Cardiac muscle cell (in vitro differentiated cells and primary cell): ENCODE data around the gene CASP6. TPM values are rescaled to one million over a fixed set of nuclear protein-coding genes. Genes with fewer than 3 reads are reported as not detected.

ENCODE experiments used
- DNase-seq, 2 donors: peaks; one replicate each; pipeline versions ENCODE4 v3.0.0 to v3.0.0-alpha.2; 2010 to 2017; ENCODE audit warnings: low read depth in 1 of 2, low spot score in 1 of 2
- H3K27ac ChIP-seq: fragments of 200-600 bp; sonication (generic); 2 replicates; pipeline ENCODE4 v1.5.1; 2016
- H3K27me3 ChIP-seq: fragments of 200-600 bp; sonication (generic); 2 replicates; pipeline ENCODE4 v1.6.0; 2016; ENCODE audit warnings: control low read depth
- H3K36me3 ChIP-seq: fragments of 200-600 bp; sonication (generic); 2 replicates; pipeline ENCODE4 v1.5.1; 2016; ENCODE audit warnings: control low read depth
- H3K4me1 ChIP-seq: fragments of 200-600 bp; sonication (generic); 2 replicates; pipeline ENCODE4 v1.8.1; 2017; ENCODE audit warnings: low read depth, mild to moderate bottlenecking, mixed run types
- H3K4me3 ChIP-seq: fragments of 200-600 bp; sonication (generic); 2 replicates; pipeline ENCODE4 v1.5.1; 2016; ENCODE audit warnings: mild to moderate bottlenecking
- H3K9me3 ChIP-seq: fragments of 200-600 bp; sonication (generic); 2 replicates; pipeline ENCODE4 v1.5.1; 2017; ENCODE audit warnings: low read depth, mild to moderate bottlenecking, control low read depth
- polyA plus RNA-seq: library from polyadenylated mRNA; unstranded; fragments of >200 nt; fragmentation: Nextera tagmentation; extraction: Ambion mirVana; gene quantifications from 2 replicates; pipeline ENCODE4 v1.2.1, GENCODE V29; 2016
- total RNA-seq: library from RNA; depleted of rRNA; stranded (reverse); fragments of >200 nt; gene quantifications from 2 replicates; pipeline ENCODE4 v1.2.3, GENCODE V29; 2016
- TF ChIP-seq, protein P1 (sequence below): IDR thresholded peaks from 2 replicates; pipeline ENCODE4 v1.5.1; 2012; ENCODE audit warnings: low read depth, mild to moderate bottlenecking, low read length

Gene CASP6
- total and polyA plus RNA-seq, 2 experiments from 2014 or later, result 28.9 to 45.6 TPM

DNA sequence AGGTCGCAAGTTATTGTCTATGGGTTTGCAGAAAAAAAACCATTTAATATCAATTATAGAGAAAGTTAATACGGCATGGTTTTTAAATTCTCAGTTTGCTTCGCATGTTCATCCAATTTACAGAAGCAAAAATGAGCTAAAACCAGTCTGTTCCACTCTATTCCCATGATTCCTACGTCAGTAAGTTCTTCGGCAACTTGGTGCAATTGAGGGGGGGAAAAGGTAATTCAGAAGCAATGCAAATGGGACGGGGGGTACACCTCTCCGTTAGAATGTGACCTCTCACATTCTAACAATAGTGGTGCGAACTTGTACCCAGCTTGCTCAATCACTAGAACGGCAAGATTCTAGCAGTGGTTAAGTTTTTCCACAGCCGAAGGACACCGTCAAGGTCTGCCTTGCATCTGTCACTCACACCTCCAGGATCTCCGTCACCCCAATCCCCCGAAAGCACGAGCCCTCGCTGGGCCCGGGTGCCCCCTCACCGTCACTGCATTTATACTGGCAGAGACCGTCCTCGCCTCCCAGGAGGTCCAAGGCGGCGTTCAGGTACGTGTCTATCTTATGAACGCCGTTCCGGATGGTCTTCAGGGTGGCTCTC lies 26.0 kb upstream of the CASP6 start:
- no peaks in the 10 kb centered on the region for H3K27me3 ChIP-seq
- no peaks in the 10 kb centered on the region for H3K9me3 ChIP-seq
- TF ChIP-seq, protein P1, sequence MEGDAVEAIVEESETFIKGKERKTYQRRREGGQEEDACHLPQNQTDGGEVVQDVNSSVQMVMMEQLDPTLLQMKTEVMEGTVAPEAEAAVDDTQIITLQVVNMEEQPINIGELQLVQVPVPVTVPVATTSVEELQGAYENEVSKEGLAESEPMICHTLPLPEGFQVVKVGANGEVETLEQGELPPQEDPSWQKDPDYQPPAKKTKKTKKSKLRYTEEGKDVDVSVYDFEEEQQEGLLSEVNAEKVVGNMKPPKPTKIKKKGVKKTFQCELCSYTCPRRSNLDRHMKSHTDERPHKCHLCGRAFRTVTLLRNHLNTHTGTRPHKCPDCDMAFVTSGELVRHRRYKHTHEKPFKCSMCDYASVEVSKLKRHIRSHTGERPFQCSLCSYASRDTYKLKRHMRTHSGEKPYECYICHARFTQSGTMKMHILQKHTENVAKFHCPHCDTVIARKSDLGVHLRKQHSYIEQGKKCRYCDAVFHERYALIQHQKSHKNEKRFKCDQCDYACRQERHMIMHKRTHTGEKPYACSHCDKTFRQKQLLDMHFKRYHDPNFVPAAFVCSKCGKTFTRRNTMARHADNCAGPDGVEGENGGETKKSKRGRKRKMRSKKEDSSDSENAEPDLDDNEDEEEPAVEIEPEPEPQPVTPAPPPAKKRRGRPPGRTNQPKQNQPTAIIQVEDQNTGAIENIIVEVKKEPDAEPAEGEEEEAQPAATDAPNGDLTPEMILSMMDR, result no peak
- H3K36me3 ChIP-seq, result no peaks in the 10 kb centered on the region
- H3K4me3 ChIP-seq, result peak overlapping the region; percentile 57
- H3K27ac ChIP-seq, result peak overlapping the region; percentile 36
- H3K4me1 ChIP-seq, result peaks cover 4% of the 10 kb centered on the region
- peak; percentile 13 to 32 for DNase-seq

DNA sequence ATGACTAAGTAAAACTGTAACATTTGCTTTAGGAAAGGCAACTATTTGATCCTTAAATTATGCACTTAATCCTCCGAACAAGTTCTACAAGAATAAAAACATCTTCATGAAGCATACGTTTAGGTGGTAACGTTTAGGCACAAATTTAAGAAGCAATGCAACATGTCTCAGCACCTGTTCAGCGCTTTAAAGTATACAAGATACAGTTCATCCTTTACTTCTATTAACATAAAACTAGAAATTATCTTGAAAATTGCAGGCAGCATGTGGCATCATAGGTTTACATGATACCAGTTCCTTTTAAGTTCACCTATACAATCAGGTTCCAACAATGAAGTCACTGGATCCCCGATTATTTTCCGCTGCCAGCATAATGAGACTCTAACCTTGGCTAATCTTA lies 25.1 kb upstream of the CASP6 start:
- TF ChIP-seq, protein P1, result no peak
- Histone ChIP-seq H3K27me3 (no peaks in the 10 kb centered on the region), H3K27ac (no peak overlapping the region), H3K9me3 (no peaks in the 10 kb centered on the region), H3K4me3 (peak overlapping the region; percentile 57), H3K36me3 (no peaks in the 10 kb centered on the region), H3K4me1 (peaks cover 4% of the 10 kb centered on the region)
- no peak for DNase-seq

DNA sequence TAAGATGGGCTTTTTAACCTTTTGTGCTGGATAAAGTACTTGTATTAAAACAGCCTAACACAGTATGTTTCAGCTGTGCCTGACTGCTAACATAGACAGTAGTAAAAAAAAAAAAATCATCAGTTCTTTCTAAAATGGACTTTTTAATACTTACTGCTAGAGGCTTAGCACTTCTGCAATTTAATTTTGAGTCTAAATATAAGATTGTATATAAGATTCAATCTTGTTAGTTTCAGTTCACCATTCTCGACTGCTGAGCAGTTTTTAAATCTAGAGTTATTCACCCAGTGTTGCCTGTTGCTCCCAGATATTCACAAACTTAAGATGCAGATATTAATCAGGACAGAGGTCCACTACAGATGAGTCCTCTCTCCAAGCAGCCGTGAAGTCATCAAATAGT lies 19.9 kb upstream of the CASP6 start:
- DNase-seq, result no peak
- Histone ChIP-seq H3K9me3 (no peaks in the 10 kb centered on the region), H3K27me3 (no peaks in the 10 kb centered on the region), H3K4me1 (peaks cover 4% of the 10 kb centered on the region), H3K4me3 (no peak overlapping the region), H3K27ac (no peak overlapping the region), H3K36me3 (no peaks in the 10 kb centered on the region)
- TF ChIP-seq, protein P1, result no peak

DNA sequence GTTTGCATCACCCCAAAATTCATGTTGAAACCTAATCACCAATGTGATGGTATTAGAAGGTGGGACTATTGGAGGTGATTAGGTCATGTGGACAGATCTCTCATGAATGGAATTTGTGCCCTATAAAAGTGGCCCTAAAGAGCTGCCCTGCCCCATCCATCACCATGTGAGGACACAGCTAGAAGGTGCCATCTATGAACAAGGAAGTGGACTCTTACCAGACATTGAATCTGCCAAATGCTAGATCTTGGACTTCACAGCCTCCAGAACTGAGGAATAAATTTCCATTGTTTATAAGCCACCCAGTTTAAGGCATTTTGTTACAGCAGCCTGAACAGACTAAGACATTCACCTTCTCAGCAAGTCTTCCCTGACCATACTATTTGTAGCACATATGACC lies 19.1 kb upstream of the CASP6 start:
- Histone ChIP-seq H3K4me1 (no peaks in the 10 kb centered on the region), H3K4me3 (no peak overlapping the region), H3K36me3 (no peaks in the 10 kb centered on the region), H3K9me3 (no peaks in the 10 kb centered on the region), H3K27ac (no peak overlapping the region), H3K27me3 (no peaks in the 10 kb centered on the region)
- TF ChIP-seq, protein P1, result no peak
- DNase-seq, result no peak

DNA sequence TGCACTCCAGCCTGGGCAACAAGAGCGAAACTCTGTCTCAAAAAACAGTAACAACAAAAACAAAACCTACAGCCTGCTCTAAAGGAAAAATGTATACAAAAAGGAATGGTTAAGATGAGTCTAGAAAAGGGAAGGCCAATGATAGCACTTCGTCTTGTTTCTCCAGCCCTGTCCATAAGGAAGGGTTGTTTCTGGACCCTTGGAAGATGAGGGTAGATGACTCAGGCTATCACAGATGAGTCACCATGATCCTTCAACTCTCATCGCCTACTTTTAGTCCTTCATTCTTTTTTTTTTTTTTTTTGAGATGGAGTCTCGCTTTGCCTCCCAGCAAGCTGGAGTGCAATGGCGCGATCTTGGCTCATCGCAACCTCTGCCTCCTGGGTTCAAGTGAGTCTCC lies 17.8 kb upstream of the CASP6 start:
- H3K27ac ChIP-seq, result no peak overlapping the region
- no peaks in the 10 kb centered on the region for H3K27me3 ChIP-seq
- no peaks in the 10 kb centered on the region for H3K9me3 ChIP-seq
- DNase-seq, result peak in 1 of 2 donors; percentile 21
- H3K4me3 ChIP-seq, result no peak overlapping the region
- H3K36me3 ChIP-seq, result no peaks in the 10 kb centered on the region
- H3K4me1 ChIP-seq, result no peaks in the 10 kb centered on the region
- TF ChIP-seq, protein P1, result no peak

DNA sequence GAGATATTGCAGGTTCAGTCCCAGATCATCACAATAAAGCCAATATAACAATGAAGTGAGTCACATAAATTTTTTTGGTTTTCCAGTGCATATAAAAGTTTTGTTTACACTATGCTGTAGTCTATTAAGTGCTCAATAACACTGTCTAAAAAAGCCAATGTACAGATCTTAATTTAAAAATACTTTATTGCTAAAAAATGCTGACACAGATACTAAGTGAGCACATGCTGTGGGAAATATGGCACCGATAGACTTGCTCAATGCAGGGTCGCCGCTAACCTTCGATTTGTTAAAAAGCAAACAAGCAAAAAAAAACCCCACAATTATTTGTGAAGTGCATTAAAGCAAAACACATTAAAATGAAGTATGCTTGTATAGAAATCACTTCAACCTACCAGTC lies 16.4 kb upstream of the CASP6 start:
- TF ChIP-seq, protein P1, result no peak
- H3K4me3 ChIP-seq, result no peak overlapping the region
- H3K27me3 ChIP-seq, result no peaks in the 10 kb centered on the region
- no peak for DNase-seq
- no peak overlapping the region for H3K27ac ChIP-seq
- no peaks in the 10 kb centered on the region for H3K4me1 ChIP-seq
- H3K36me3 ChIP-seq, result no peaks in the 10 kb centered on the region
- H3K9me3 ChIP-seq, result no peaks in the 10 kb centered on the region
